GM19099 (cell line): ENCODE data around the gene SLC22A23.

Experiments used
- POLR2A ChIP-seq: IDR thresholded peaks from 3 replicates; pipeline ENCODE4 v1.6.1; 2011; ENCODE audit warnings: low read depth; ENCODE audit not compliant: insufficient read length; ENCODE audit errors: extremely low read depth

SLC22A23 gene

DNA sequence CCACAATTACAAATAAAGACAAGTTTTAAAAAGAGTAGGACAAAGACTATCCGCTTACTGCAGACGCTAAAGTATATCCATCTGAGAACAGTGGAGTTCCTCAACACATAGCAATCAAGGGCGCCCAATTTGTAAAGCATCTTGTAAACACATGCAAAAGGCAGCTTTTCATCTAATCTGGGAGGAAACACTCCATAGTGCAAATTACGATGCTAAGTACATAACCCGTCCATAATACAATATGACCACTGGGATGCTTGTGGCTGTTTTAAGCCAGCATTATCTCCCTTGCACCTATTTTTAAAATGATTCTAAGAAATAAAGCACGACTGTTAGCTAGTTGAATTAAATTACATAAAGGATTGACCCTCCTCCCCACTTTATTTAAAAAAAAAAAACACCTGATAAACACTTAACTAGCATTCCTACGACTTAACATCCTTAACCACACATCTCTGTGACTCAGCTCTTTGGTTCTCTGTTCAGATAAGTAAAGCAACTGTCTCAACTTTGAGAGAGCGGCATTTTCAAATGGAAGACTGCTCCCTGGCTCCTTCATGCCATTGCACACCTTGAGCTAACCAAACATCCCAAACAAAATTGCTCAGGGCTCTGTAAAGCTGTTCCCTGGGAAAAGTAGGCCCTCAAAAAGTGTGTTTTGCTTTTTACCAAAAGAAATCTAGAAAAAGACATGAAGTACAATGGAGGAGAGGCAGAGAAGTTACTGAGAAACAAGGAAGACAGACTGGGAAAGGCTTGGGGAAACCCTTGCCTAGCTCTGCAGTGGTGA lies 14.2 kb downstream of the SLC22A23 start:
- TF ChIP-seq POLR2A = no peak

- no peak for TF ChIP-seq POLR2A
Observed at GRCh38 chr6:3440911-3441310, 15.9 kb downstream of the SLC22A23 start.

DNA sequence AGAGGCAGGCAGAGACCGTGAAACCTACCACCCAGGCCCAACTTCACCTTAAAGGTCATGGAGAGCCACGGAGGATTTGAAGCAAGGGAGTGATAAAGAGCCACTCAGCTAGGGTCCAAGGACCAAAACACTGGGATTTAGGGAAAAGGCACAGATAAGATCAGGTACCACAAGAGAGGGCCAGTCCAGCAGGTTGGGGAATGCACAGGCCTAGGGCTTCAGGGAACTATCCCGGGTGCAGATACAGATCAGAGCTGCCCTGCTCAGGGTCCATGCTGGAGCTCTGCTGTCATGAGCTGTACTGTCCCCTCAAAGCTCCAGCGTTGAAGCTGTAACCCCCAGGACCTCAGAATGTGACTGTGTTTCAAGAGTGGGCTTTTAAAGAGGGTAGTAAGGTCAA lies 16.9 kb downstream of the SLC22A23 start:
- no peak for TF ChIP-seq POLR2A

GRCh38 chr6:3438190-3439167 lies 18.4 kb downstream of the SLC22A23 start:
- no peak for TF ChIP-seq POLR2A

GRCh38 chr6:3433005-3433404 lies 23.8 kb downstream of the SLC22A23 start:
- TF ChIP-seq POLR2A = no peak

GRCh38 chr6:3432416-3432815 lies 24.4 kb downstream of the SLC22A23 start:
- no peak for TF ChIP-seq POLR2A

- TF ChIP-seq POLR2A = no peak
Observed at GRCh38 chr6:3431994-3432393, 24.9 kb downstream of the SLC22A23 start.

- TF ChIP-seq POLR2A = no peak
Observed at GRCh38 chr6:3429211-3429610, 27.6 kb downstream of the SLC22A23 start.

- TF ChIP-seq POLR2A = no peak
Observed at GRCh38 chr6:3428700-3429099, 28.1 kb downstream of the SLC22A23 start.

DNA sequence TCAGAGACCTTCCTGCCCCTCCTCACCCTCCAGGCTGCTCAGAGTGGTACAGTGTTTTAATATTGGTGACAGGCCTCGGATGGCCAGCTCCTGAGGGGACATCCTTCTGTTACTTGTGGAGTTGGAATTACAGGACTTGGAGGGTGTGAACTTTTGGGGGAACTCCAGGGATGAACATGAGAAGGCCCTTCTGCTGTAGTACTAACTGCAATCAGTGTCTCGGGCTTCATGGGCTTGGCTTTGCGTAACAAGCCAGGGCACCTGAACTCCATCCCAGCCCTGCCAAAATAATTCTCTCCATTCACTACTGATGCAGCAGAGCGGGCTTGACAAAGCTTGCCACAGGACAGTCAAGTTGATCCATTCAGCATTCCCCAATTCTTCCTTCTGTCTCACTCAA lies 28.6 kb downstream of the SLC22A23 start:
- TF ChIP-seq POLR2A = no peak

- no peak for TF ChIP-seq POLR2A
Observed at GRCh38 chr6:3427687-3428085, 29.2 kb downstream of the SLC22A23 start.

- no peak for TF ChIP-seq POLR2A
Observed at GRCh38 chr6:3426927-3427686, 29.7 kb downstream of the SLC22A23 start.

GRCh38 chr6:3426091-3426926 lies 30.5 kb downstream of the SLC22A23 start:
- no peak for TF ChIP-seq POLR2A

DNA sequence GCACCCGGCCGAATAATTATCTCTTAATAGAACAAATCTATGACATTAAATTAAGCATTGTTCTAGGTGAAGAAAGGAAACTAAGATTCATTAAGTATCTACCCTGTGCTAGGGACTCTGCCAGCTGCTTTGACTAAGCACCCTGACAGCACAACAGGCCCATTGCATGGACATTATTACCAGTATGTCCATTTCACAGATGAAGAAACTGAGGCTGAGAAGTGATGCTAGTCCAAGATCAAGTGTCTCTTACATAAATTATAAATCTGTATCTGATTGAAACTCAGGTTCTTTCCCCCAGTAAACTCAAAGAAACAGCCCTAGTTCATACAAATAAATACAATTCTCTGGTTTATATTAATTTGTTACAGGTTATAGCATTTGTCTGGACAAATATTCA lies 31.3 kb downstream of the SLC22A23 start:
- no peak for TF ChIP-seq POLR2A
